ENCODE results near the gene IL12B.
A peak's percentile ranks its signal among the peaks of the same experiment; 100 is the strongest.
"Not testable (repeated sequence)": the region's sequence is repeated elsewhere in the genome, so short reads cannot be mapped to it uniquely, and the experiment has no call there.

The IL12B gene

DNA sequence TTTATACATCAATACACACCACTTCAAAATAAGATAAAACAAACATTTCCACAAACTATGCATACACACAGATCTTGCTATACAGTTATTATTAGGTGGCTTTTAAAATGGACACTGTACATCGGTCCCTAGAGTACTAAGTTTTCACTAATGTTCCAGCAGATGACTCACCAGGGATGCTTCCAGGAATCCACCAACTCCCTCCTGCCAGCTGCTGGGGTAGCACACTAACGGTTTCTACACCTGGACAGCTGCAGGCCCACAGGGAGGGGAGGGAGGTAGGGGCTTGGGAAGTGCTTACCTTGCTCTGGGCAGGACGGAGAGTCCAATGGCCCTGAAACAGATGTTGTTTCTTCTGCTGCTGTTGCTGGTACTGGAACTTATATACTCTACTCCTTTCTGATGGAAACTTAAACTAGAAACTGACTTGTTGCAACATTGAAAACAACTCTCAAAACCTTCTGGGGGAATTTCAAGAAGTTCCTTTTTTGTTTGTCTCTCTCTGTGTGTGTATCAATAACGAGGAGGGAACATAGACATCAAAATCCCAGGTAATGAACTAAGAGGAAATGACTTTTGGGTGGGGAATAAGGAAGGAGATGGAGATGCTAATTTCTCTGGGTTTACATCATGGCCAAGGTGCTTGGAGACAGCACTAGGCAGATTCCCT lies at the start of gene IL12B:
TSS of gene IL12B (minus strand) at position 357 of the 670 bp plus-strand sequence. CDS start 3,705 bp downstream, outside the sequence.
- peak; percentile 20 for DNase-seq

DNA sequence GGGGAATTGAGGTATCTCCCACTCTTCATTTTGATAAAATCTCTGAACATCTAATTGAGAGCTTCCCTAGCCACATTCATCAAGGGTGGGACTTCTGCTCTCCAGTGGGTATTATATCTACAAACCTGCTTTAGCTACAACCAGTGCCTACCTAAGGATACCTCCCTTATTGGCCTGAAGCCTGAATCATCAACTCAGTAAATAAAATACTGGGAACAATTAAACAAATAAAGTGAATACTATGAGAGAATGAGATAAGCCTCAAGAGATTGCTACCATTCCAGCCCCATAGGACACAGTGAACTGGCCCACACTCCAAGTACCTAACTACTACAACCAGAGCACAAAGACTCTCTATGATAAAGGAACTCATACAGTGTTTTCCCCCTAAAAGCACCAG lies 47.4 kb upstream of the IL12B start:
- no peak for DNase-seq

DNA sequence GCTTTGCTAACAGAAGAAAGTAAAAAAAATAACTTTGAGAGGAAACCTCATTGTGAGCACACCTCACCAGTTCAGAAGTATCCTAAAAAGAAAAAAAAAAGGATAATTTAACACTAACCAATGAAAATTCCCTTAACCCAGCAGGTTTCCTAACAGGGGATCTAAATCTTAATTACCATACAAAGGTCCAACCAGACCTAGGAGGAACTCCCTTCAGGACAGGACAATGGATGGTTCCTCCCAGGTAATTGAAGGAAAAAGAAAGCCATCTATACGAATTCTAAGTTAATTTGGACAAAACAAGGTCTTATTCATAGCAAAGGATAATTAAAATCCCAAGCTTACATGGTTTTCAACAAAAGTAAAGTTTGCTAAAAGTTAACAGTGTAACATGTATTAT lies 37.6 kb upstream of the IL12B start:
- DNase-seq: not testable (repeated sequence)

DNA sequence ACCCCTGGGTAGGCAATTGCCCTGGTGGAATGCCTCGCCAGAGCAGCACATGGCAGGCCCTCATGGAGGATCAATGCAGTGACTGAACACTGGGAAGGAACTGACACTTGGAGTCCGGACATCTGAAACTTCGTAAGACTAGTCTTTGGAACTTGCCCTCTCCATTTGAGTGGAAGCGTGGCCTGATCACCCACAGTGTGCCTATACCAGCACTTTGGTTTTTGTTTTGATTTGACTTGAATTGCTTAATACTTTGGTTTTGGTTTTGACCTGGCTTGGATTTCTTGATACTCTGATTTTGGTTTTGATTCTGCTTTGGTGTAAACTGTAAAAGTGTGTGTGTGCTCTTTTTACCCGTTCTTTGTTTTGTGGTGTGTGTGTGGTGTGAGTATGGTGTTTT lies 36.5 kb upstream of the IL12B start:
- not testable (repeated sequence) for DNase-seq

DNA sequence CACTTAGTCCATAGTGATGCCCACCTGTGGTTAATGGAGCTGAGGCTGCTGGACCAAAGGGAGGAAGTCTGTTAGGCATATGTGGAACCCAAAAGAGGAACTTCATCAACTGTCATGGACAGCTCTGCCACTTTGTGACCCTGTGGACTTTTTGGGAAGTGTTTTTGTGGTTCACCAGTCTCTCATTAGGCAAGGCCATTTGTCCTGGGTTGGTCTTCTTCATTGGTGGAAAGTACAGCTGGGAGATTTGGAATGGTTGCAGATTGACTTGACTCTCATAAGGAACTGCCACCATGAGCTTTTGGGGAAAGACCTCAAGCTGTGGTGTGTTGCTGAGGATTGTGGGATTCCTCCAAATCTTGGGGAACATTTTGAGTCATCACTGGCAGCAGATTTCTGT lies 31.9 kb upstream of the IL12B start:
- DNase-seq: no peak

DNA sequence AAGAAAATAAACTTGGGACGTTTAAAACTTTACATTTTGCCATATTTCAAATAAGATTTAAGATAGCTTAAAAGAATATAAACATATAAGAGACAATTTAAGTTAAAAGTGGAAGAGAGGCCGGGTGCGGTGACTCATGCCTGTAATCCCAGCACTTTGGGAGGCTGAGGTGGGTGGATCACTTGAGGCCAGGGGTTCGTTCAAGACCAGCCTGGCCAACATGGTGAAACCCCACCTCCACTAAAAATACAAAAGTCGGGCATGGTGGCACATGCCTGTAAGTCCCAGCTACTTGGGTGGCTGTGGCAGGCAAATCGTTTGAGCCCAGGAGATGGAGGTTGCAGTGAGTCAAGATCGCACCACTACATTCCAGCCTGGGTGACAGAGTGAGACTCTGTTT lies 29.6 kb upstream of the IL12B start:
- not testable (repeated sequence) for DNase-seq

DNA sequence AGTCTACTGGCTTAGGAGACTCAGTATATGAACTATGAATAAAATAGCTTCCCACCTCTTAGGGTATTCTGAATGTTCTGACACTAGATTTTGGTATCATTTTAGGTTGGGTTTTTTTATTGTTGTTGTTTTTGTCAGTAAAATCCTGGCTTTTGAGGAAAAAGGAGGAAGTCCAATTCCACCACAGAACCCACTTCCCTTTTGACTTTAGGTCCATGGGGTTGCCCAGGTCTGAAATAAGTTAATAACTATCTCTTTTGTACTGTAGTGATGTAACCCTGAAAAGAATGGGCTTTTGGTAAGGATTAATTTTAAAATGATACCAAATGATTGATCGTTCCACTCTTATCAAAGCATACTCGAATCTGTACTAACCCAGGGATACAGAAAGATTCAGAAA lies 29.1 kb upstream of the IL12B start:
- no peak for DNase-seq

DNA sequence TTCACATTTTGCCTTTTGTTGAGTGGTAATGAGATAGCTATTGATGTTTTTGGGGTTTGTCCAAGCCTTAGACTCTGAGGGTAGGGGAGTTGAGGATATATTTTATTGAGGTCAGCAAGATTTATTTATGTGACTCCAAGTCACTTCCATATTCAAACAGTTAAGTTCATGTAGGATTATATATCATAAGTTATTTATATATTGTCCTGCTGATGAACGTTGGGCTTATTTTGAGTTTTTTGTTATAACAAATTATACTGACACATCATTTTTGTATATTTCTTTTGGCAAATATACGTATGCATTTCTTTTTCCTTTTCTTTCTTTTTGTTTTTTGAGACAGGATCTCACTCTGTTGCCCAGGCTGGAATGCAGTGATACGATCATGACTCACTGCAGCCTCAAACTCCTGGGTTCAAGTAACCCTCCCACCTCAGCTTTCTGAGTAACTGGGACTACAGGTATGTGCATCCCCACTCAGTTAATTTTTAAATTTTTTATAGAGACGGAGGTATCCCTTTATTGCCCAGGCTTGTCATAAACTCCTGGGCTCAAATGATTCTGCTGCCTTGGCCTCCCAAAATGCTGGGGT lies 23.5 kb upstream of the IL12B start:
- DNase-seq: no peak

DNA sequence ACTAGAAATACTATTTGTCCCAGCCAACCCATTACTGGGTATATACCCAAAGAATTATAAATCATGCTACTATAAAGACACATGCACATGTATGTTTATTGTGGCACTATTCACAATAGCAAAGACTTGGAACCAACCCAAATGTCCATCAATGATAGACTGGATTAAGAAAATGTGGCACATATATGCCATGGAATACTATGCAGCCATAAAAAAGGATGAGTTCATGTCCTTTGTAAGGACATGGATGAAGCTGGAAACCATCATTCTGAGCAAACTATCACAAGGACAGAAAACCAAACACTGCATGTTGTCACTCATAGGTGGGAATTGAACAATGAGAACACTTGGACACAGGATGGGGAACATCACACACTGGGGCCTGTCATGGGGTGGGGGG lies 20.4 kb upstream of the IL12B start:
- not testable (repeated sequence) for DNase-seq

DNA sequence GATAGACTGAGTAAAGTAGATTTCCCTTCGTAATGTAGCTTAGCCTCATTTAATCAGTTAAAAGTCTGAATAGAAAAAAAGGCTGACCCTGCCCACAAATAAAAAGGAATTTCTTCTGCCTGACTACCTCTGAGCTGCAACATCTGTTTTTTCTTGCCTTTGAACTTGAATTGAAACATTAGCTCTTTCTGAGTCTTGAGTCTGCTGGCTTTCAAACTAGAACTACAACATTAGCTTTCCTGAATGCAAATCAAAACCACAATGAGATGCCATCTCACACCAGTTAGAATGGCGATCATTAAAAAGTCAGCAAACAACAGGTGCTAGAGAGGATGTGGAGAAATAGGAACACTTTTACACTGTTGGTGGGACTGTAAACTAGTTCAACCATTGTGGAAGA lies 19.9 kb upstream of the IL12B start:
- DNase-seq: not testable (repeated sequence)

DNA sequence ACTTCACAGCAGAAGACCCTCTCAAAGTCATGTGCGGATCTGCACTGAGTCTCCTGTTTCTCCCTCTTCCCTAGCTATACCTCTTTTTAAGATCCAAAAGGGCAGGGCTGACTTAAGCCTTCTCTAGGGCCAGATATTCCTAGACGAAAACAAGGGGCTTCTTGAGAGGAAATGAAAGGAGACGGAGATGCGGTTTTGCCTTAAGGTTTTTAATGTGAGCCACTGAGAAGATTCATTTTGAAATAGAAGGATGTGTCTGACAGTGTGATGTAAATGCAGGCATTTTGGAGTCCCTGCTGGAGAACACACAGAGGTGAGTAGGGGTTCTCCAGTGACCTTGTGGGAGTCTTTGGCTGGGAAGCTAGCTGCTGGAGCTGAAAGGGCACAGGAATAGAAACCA lies 15.6 kb upstream of the IL12B start:
- no peak for DNase-seq

DNA sequence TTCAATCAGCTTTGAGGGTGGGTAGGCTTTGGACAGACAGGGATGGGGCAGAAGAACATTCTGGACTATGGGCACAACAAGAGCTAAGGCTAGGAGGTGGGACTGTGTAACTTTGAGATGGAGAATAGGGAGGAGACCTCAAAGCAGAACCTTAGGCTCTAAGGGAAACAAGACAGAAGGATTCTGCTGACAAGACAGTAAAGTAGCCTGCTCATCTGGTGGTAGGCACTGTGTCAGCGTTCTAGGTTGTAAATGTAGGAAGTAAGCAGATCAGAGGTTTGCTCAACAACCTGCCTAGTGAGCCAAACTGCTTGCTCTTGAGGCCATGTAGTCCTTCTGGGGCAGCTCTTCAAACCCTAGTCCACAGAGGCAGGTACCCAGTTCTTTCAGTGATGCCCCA lies 15.0 kb upstream of the IL12B start:
- DNase-seq: no peak

DNA sequence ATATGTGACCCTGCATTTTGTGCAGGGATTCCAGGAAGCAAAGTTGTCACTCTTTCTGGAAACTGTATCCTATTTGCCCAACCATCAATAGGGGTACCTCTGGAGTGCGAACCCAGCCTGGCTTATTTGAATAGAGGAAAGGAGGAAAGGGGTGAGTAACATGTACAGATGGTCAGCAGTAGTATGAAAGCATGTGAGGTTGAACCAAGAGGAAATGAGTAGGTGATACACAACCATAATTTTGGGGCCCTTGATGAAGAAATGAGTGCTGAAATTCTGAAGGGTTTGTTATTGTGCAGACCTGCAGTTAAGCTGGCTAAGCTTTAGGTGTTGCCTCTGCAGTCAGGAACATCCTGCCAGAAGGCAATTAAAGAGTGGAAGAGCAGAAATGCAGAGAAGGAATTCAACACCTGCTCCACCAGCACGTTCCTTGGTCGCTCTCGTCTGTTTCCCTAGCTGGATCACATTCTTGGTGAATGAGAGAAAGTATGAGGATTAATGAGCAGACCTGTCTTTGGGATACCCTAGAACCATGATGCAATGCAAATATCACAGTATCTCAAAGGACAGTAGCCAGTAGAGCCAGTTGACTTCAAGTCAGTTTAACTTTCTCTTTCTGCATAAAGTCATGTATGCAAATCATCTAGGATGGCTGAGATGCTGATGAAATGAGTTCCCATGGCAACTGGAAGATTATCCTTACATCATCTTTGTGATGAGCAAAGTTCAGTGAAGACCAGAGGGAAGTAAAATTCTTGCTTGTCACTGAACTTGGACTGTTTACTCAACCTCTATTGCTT lies 13.2 kb upstream of the IL12B start:
- peak; percentile 10 for DNase-seq

DNA sequence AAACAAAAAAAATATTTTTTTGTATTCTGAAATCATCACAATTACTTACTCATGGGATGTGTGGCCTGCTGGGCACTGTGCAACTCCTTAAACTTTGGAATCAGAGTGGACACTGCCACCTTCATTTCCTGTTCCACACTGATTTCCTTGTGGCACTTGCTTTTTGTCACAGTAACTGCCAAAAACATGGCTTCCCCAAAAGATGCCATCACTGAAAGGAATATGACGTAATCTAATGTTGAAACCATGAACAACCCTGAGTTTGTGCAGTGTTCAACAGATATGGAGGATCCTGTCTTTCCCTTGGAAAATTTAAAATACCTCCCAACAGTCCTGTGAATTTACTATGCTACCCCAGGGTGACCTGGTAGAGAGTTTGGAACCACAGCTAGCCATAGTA lies 12.6 kb upstream of the IL12B start:
- DNase-seq: no peak

DNA sequence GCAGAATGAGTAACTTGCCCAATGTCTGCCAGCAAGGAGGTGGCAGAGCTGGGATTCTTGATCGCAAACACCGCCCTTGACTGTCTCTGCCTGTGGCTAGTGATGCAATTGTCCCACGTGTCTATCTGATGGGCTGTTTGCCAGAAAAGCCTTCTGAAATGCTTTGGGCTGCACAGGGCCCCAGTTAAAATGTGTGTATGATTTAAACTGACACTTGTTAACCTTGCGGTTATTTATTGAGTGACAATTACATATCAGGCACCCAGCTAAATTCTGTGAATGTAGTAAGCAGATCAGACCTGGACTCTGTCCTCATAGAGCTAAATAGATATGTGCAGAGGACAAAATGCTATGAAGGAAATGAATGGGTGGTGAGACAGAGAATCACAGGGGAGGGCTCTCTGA lies 11.6 kb upstream of the IL12B start:
- peak; percentile 57 for DNase-seq

DNA sequence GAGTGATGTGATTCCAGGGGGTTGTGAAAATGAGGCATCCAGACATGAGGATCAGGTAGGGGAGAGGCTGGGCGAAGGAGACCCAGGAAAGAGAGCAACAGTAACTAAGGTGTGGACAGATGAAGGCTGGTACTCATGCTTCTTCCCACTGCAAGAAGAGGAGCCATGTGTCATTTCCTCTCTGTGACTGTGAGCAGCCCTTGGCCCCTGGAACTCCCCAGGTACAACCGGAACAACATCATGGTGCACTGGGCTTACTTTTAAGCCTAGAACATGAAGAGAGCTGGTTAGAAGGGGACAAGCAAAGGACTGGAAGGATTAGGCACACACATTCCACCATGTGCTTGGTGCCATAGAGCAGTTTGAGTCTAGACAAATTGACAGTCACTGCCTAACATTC lies 10.9 kb upstream of the IL12B start:
- no peak for DNase-seq

DNA sequence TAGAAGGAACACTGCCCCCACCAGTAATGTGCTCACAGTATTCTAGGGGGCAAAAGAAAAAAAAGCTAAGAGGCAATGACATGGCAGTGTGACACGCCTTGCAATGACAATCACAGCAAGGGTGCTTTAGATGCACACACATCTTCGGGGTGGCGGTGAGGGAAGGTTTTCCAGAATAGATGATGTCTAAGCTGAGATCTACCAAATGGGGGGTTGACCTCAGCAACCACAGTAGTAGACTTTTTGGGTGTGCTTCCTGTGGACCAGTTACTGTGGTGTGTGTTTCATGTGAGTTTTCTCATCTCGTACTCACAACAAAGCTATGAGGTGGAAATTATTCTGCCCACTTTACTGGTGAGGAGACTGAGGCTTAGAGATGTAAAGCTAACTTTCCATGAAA lies 10.2 kb upstream of the IL12B start:
- no peak for DNase-seq

DNA sequence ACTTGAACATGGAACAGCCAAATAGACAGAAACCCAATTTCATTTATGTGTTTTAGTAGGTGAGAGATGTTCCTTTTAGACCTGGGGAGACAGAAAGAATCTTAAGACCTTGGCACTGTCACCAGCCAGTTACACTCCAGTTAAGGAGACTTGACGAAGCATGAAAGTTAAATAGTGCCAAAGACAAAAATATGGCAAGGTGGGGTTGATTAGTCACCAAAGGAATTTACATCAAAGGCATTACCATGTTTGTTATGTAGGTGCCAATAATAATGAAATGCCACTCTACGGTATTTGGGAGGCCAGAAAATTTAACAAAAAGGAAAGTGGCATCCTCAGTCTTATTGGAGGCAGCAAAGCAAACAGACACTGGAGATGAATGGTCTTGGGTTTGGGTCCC lies 9.2 kb upstream of the IL12B start:
- DNase-seq: no peak

DNA sequence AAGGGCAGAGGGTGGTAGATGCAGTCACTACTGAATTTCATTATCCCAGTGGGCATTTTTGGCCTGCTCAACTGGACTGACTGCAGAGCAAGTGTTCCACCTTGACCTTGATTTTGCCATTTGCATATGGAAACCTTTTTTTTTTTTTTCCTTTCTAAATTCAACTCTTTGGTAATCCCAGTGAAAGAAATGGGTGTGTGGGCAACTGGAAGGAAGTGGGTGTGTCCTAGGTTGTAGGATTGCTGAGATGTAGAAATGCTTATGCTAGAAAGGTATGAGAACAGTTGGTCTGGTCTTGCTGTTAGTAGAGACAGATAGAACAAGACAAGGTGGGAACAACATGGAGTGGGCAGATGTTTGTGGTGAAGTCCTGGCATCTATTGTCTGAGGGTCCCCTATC lies 7.8 kb upstream of the IL12B start:
- no peak for DNase-seq

DNA sequence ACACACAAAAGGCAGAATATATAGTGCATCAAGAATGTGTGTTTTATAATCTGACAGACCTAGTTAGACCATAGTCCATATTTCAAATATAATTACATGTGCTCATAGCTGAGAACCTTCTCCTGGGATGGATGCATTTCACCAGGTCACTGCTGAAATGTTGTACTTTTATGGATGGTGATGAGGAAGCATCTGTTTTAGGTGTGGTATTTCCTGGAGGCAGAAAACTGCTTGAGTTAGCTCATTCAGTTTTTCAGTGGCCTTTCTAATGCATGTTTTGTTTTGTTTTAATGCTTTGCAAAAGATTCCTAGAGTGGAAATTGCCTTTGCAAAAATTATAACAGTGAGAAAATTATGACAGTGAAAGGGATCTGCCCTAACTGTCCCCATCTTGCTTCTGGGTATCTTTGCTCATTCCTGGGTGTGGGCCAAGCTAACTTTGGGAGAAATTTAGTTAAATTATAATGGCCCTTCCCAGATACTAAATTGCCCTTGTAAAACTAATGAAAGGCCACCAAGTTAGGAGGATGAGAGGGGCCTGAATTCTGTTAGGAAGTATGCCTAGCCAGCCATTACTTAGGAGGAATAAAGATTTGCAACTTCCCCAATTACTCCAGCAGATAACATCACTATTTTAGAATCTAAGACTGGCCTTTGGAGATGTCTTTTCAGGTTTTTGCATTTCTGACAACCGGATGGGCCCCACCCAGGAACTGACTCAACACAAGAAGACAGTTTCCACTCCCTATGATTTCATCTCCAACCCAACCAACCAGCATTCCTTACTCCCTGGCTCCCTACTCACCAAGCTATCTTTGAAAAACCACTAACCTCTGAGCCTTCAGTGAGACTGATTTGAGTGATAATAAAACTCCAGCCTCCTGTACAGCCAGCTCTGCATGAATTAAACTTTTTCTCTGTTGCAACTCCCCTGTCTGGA lies 7.0 kb upstream of the IL12B start:
- DNase-seq: no peak

DNA sequence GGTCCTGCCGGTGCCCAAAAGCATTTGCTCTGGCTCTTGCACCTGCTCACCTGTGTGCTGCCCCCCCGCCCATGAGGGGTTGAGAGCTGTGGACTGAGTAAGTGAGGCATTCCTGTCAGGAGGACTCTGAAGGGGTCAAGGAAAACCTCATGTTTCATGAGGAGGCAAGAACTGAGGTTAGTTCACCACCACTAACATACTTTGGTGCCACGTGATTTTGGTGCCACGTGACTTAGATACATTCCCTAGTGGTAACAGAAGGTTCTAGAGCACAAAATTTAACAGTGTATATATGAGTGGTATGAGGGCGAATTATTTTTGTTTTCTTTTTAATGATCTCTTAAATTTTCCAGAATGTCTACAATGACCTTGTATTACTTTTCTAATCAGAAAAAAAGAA lies 6.3 kb upstream of the IL12B start:
- DNase-seq: no peak

DNA sequence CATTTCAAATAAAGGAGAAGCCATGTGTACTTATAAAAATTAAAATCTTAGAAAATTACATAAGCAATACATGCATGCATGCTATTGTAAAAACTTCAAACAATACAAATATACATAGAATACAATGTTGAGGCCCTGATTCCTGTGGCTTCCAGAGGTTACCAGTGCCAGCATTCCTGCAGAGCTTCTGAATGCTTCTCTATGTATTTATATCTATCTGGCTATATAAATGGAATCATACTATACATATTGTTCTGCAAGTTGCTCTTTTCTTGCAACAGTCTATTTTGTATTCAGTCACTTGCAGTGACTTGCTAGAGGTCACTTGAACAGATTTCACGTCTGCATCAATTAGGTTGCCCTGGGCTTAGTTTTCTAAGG lies 3.2 kb upstream of the IL12B start:
- no peak for DNase-seq
